ENCODE measurements around the gene TRIM8. TPM values are rescaled to one million over a fixed set of nuclear protein-coding genes. Genes with fewer than 3 reads are reported as not detected.

Gene TRIM8
- total RNA-seq, 1 experiment from 2014 or later, result 37.0 TPM

DNA sequence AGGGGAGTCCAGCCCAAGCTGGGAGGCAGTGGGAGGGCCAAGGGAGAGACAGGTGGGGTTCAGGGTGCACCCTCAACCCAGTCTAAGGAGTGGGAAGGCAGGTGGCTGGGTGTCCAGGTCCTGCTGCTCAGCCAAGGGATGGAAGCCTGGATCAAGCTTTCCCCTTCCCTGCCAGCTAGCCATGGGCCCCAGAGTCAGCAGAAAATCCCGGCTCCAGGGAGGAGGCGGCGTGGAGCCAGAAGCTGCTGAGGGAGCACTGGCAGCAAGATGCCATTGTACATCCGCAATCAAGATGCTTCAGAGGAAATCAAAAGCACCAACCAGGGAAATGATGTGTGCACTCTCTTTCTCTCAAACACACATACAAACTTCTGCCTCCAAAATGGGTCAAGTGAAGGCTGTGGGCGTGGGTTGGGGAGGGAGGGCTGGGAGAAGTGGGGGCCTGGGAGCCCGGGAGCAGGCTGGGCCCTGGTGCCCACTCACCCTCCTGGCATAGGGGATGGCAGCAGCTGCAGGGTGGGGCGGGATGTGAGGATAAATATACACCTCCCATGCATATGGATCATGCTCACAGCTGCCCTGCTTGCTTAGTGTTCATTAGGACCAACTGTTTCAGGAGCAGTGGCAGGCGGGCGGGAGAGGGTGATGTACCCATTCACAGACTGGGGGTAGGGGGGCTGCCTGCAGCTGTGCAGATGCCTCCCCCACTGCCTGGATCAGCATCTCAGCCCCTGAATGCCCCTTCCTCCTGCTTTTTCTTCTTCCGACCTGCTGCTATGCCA, 24.2 kb downstream of the TRIM8 start:
- Histone ChIP-seq H3K23ac (ENCODE audit: insufficient read length, low read depth, low read length) (no peak overlapping the region), H3K4me1 (ENCODE audit: insufficient read depth, low read length) (peaks cover 4% of the 10 kb centered on the region), H3K23me2 (ENCODE audit: insufficient read length, low read depth, low read length, poor library complexity, severe bottlenecking) (no peaks in the 10 kb centered on the region), H2AK5ac (ENCODE audit: insufficient read length, low read length) (no peak overlapping the region), H2BK120ac (ENCODE audit: low read depth, low read length, poor library complexity, severe bottlenecking) (no peak overlapping the region), H3T11ph (ENCODE audit: low read length) (no peak overlapping the region), H2BK12ac (ENCODE audit: insufficient read length, low read depth, low read length) (no peak overlapping the region), H2BK5ac (ENCODE audit: insufficient read length, low read length) (no peak overlapping the region), H3K9ac (ENCODE audit: extremely low read depth, insufficient read length, low read length) (no peak overlapping the region), H4K8ac (replicated peaks; ENCODE audit: insufficient read length, low read depth, low read length) (no peak overlapping the region), H4K20me1 (ENCODE audit: control insufficient read depth, insufficient read depth, insufficient read length) (no peaks in the 10 kb centered on the region), H4K91ac (ENCODE audit: insufficient read length, low read depth, low read length) (no peak overlapping the region), H3K79me2 (ENCODE audit: insufficient read depth, low read length) (no peaks in the 10 kb centered on the region), H3K18ac (ENCODE audit: insufficient read length, low read depth, low read length) (no peak overlapping the region), H3K14ac (ENCODE audit: insufficient read depth, low read length) (no peak overlapping the region; the same call in 1 of the 2 replicates), H3K56ac (ENCODE audit: insufficient read length, low read depth, low read length) (no peak overlapping the region), H3K4me2 (ENCODE audit: insufficient read depth, insufficient read length, low read length) (no peak overlapping the region), H3K79me1 (ENCODE audit: insufficient read depth, low read depth, low read length, poor library complexity, severe bottlenecking) (no peaks in the 10 kb centered on the region), H2BK15ac (ENCODE audit: low read depth, low read length) (no peak overlapping the region), H3K27ac (ENCODE audit: insufficient read length, low read depth, low read length) (no peak overlapping the region), H3K4ac (ENCODE audit: low read depth, low read length) (no peak overlapping the region), H4K5ac (ENCODE audit: insufficient read length, low read depth, low read length) (no peak overlapping the region), H3K9me3 (ENCODE audit: control insufficient read depth, low read depth, low read length) (no peaks in the 10 kb centered on the region), H2AFZ (ENCODE audit: low read length) (no peak overlapping the region), H2BK20ac (ENCODE audit: low read depth, low read length, poor library complexity, severe bottlenecking) (no peak overlapping the region), H3K27me3 (ENCODE audit: insufficient read depth, low read length) (no peaks in the 10 kb centered on the region)
- Mint-ChIP-seq H3K36me3 (ENCODE audit: insufficient read depth in 1 of 3, low read depth in 3 of 3) (no peaks in the 10 kb centered on the region; a peak in 1 of 7 replicates), H3K27ac (no peak overlapping the region; a peak in 1 of 7 replicates), H3K4me3 (no peak overlapping the region; a peak in 1 of 5 replicates), H3K4me1 (peaks cover 33 to 41% of the 10 kb centered on the region in 2 experiments), H3K27me3 (ENCODE audit: low read depth) (no peaks in the 10 kb centered on the region; the same call in 1 of the 2 replicates), H3K9me3 (no peaks in the 10 kb centered on the region; a peak in 1 of 5 replicates)
- TF ChIP-seq, protein P1, sequence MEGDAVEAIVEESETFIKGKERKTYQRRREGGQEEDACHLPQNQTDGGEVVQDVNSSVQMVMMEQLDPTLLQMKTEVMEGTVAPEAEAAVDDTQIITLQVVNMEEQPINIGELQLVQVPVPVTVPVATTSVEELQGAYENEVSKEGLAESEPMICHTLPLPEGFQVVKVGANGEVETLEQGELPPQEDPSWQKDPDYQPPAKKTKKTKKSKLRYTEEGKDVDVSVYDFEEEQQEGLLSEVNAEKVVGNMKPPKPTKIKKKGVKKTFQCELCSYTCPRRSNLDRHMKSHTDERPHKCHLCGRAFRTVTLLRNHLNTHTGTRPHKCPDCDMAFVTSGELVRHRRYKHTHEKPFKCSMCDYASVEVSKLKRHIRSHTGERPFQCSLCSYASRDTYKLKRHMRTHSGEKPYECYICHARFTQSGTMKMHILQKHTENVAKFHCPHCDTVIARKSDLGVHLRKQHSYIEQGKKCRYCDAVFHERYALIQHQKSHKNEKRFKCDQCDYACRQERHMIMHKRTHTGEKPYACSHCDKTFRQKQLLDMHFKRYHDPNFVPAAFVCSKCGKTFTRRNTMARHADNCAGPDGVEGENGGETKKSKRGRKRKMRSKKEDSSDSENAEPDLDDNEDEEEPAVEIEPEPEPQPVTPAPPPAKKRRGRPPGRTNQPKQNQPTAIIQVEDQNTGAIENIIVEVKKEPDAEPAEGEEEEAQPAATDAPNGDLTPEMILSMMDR (conservative IDR thresholded peaks at IDR 0.05), result no peak
- no CpG with 5 or more reads among the region's 10 CpGs for WGBS (ENCODE audit: extremely low coverage, insufficient read length, low lambda C conversion rate)
- no peak for DNase-seq

Data from H9 (cell line).